Transverse colon (tissue), 4 donors: ENCODE data around the gene SMYD3. TPM values are rescaled to one million over a fixed set of nuclear protein-coding genes. Genes with fewer than 3 reads are reported as not detected.
"Not testable (repeated sequence)": the region's sequence is repeated elsewhere in the genome, so short reads cannot be mapped to it uniquely, and the experiment has no call there.

Experiments used
- DNase-seq: peaks from one replicate; pipeline ENCODE4 v3.0.0-alpha.2; 2019
- H3K27ac ChIP-seq, 4 donors: fragments of 200-600 bp; sonication (generic); 2 replicates each; pipeline ENCODE4 v1.5.1; 2016 to 2018; ENCODE audit warnings: inconsistent platforms in 4 of 4
- H3K27me3 ChIP-seq: fragments of 200-600 bp; sonication (generic); 2 replicates; pipeline ENCODE4 v1.5.1; 2017; ENCODE audit warnings: inconsistent platforms
- H3K36me3 ChIP-seq, 4 donors: fragments of 200-600 bp; sonication (generic); 2 replicates each; pipeline ENCODE4 v1.5.1; 2017 to 2019; ENCODE audit warnings: inconsistent platforms in 4 of 4
- H3K4me1 ChIP-seq, 4 donors: fragments of 200-600 bp; sonication (generic); 2 replicates each; pipeline ENCODE4 v1.5.1; 2017 to 2020; ENCODE audit warnings: inconsistent platforms in 4 of 4
- H3K4me3 ChIP-seq, 4 donors: fragments of 200-600 bp; sonication (generic); 1 replicate in 1 of 4; 2 replicates in 3 of 4; pipeline versions ENCODE4 v1.5.1 to v1.6.1; 2017 to 2019; ENCODE audit warnings: inconsistent platforms in 4 of 4
- H3K9me3 ChIP-seq, 2 donors: fragments of 200-600 bp; sonication (generic); 2 replicates each; pipeline ENCODE4 v1.5.1; 2017 to 2019; ENCODE audit warnings: inconsistent platforms in 2 of 2
- EP300 ChIP-seq: sonication (generic); formaldehyde crosslinking; IDR thresholded peaks from one replicate; pipeline ENCODE4 v1.6.1; 2017; ENCODE audit warnings: antibody characterized with exemption, low read depth
- POLR2A ChIP-seq: fragments of 450-650 bp; IDR thresholded peaks from one replicate; pipeline ENCODE4 v1.6.1; 2016; ENCODE audit warnings: antibody characterized with exemption, mild to moderate bottlenecking, moderate library complexity
- POLR2AphosphoS5 ChIP-seq, 3 donors: sonication (generic); formaldehyde crosslinking; IDR thresholded peaks; one replicate each; pipeline ENCODE4 v1.6.1; 2016; ENCODE audit warnings: antibody characterized with exemption in 3 of 3
- WGBS, 2 donors: methylation state at CpG; one replicate each; pipeline ENCODE4 v1.1.5; 2018; ENCODE audit warnings: low coverage in 1 of 2; 5-methylcytosine and 5-hydroxymethylcytosine counted together
- in situ Hi-C, 4 donors: fragments of 200-750 bp; cut with MboI; loops; one replicate each; pipeline versions ENCODE4 v1.15.0 to v1.15.1; 2017; ENCODE audit warnings: low sequenced_read_pairs in 3 of 4, low pct_ligation_motif_present in 1 of 4, low pct_unique_long_range_greater_than_20kb in 1 of 4
- intact Hi-C: fragments of 100-400 bp; cut with DNase I; formaldehyde crosslinking; loops from one replicate; pipeline ENCODE4 v1.15.1; 2023; ENCODE audit warnings: low total_unique reads
- total RNA-seq, 4 donors: library from RNA; depleted of rRNA; stranded (reverse); fragments of >200 nt; gene quantifications; one replicate each; pipeline ENCODE4 v1.1.0, GENCODE V29; 2016
- TF ChIP-seq, protein P1 (sequence below), 5 experiments: fragments of 200-600 bp in 3 of 5; fragments of 450-650 bp in 2 of 5; sonication (generic) in 3 of 5; IDR thresholded peaks; 1 replicate in 2 of 5; 2 replicates in 3 of 5; pipeline ENCODE4 v1.5.1; 2016 to 2017; ENCODE audit warnings: antibody characterized with exemption in 5 of 5, inconsistent platforms in 3 of 5, mild to moderate bottlenecking in 2 of 5, moderate library complexity in 1 of 5

The SMYD3 gene
- total RNA-seq, 4 donors from 2014 or later = 10.5 to 31.3 (median 25.8) TPM

- no peaks in the 10 kb centered on the region for H3K9me3 ChIP-seq
- no peak overlapping the region for H3K27ac ChIP-seq
- no peak for DNase-seq
- in situ Hi-C loops = no loop called here
- no peaks in the 10 kb centered on the region for H3K36me3 ChIP-seq
- TF ChIP-seq, protein P1, sequence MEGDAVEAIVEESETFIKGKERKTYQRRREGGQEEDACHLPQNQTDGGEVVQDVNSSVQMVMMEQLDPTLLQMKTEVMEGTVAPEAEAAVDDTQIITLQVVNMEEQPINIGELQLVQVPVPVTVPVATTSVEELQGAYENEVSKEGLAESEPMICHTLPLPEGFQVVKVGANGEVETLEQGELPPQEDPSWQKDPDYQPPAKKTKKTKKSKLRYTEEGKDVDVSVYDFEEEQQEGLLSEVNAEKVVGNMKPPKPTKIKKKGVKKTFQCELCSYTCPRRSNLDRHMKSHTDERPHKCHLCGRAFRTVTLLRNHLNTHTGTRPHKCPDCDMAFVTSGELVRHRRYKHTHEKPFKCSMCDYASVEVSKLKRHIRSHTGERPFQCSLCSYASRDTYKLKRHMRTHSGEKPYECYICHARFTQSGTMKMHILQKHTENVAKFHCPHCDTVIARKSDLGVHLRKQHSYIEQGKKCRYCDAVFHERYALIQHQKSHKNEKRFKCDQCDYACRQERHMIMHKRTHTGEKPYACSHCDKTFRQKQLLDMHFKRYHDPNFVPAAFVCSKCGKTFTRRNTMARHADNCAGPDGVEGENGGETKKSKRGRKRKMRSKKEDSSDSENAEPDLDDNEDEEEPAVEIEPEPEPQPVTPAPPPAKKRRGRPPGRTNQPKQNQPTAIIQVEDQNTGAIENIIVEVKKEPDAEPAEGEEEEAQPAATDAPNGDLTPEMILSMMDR (IDR thresholded peaks at IDR 0.05) = no peak
- TF ChIP-seq POLR2A (no peak), EP300 (no peak)
- no peak overlapping the region for H3K4me3 ChIP-seq
- intact Hi-C loops = no loop called here
- WGBS, 2 donors = 94 to 100% methylated on average over 3 of the region's 3 CpGs
- no peaks in the 10 kb centered on the region for H3K27me3 ChIP-seq
- no peaks in the 10 kb centered on the region for H3K4me1 ChIP-seq
Measured at GRCh38 chr1:245777752-245778151, 729.3 kb downstream of the SMYD3 start.

DNA sequence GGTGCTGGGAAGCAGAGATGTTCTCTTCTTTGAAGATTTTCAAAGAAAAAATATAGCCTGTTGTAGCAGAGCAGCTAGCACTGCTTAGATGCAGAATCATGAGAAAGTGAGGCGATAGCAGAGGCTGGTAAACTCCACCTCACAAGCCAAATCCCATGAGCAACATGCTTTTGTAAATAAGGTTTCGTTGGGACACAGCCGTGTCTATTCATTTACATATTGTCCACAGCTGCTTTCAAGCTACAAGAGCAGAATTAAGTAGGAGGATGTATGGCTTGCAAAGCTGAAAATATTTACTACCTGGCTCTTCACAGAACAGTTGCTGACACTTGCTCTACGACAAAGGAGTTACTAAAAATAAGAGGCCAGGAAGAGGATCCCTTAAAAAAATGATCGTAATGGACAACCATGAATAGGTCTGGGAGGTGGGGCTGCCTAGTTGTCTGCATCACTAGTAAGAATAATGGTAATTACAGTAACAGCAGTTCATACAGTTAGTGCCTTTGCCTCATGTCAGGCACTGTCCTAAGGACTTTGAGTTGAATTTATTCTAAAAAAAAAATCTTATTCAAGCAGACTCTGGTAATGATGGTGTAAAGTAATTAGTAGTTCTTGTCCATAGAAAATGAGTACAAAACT, 730.3 kb downstream of the SMYD3 start:
- no peaks in the 10 kb centered on the region for H3K27me3 ChIP-seq
- no peak overlapping the region for H3K27ac ChIP-seq
- H3K4me3 ChIP-seq = no peak overlapping the region
- no peak for TF ChIP-seq POLR2A
- TF ChIP-seq EP300 = no peak
- TF ChIP-seq POLR2AphosphoS5 (IDR thresholded peaks at IDR 0.05) = no peak
- TF ChIP-seq, protein P1 (IDR thresholded peaks at IDR 0.05) = no peak
- in situ Hi-C loops = no loop called here
- no peaks in the 10 kb centered on the region for H3K36me3 ChIP-seq
- DNase-seq = no peak
- intact Hi-C loops = no loop called here
- H3K9me3 ChIP-seq = no peaks in the 10 kb centered on the region
- 62 to 78% methylated on average over 4 to 5 of the region's 5 CpGs for WGBS, 2 donors
- peaks cover 0 to 2% (median 0%) of the 10 kb centered on the region in 4 donors for H3K4me1 ChIP-seq

DNA sequence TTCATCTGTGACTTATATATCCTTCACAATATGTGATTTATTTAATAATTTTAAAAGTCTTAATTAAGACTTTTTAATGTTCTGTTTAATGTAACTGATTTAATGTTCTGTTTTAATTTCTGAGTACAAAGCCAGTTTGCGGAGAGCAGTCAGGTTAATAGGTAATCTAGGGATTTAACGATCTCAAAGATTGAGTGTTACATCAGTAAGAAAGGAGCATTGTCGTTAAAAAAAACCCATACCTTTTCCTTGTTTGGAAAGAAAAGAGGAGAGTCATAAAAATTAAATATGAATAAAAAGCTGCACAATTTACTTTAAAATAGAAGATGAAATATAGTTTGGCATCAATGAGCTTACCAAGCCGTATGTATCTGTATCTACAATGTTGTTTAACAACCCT, 730.9 kb downstream of the SMYD3 start:
- no peaks in the 10 kb centered on the region for H3K27me3 ChIP-seq
- H3K9me3 ChIP-seq = no peaks in the 10 kb centered on the region
- 53 to 56% methylated on average over 4 of the region's 4 CpGs for WGBS, 2 donors
- no peak overlapping the region for H3K4me3 ChIP-seq
- in situ Hi-C loops (no loop called here), intact Hi-C loops (no loop called here)
- TF ChIP-seq POLR2AphosphoS5 (IDR thresholded peaks at IDR 0.05) (no peak), EP300 (no peak), POLR2A (no peak)
- TF ChIP-seq, protein P1 (IDR thresholded peaks at IDR 0.05) = no peak
- H3K27ac ChIP-seq = no peak overlapping the region
- H3K36me3 ChIP-seq = no peaks in the 10 kb centered on the region
- DNase-seq = no peak
- H3K4me1 ChIP-seq = peaks cover 0 to 9% (median 0%) of the 10 kb centered on the region in 4 donors

GRCh38 chr1:245774931-245775330, 732.1 kb downstream of the SMYD3 start:
- intact Hi-C loops, in situ Hi-C loops, DNase-seq, H3K27ac ChIP-seq, H3K9me3 ChIP-seq, H3K27me3 ChIP-seq, H3K4me3 ChIP-seq, H3K4me1 ChIP-seq, H3K36me3 ChIP-seq: not testable (repeated sequence)
- 93 to 95% methylated on average over 5 to 24 of the region's 25 CpGs for WGBS, 2 donors

DNA sequence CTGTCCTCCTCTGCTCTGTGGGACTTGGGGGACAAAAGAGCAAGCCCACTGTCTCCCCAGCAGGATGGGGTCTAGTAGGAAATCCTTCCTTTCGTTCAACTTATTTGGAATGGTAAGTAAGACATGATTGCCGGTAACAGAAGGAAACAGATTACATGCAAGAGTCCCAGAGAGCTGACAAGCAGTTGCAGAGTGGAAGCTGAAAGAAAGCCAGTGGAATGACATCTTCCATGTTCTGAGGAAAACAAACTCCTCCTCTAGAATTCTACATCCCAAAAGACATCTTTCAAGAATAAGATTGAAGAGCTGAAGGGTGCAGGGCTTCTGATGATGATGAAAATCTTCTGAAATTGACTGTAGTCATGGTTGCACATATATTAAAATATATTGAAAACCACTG, 732.9 kb downstream of the SMYD3 start:
- in situ Hi-C loops (no loop called here), intact Hi-C loops (no loop called here)
- no peak overlapping the region for H3K4me3 ChIP-seq
- no peaks in the 10 kb centered on the region for H3K36me3 ChIP-seq
- WGBS, 2 donors = 86% methylated on average over 2 of the region's 2 CpGs
- TF ChIP-seq, protein P1 (IDR thresholded peaks at IDR 0.05) = no peak
- TF ChIP-seq EP300 (no peak), POLR2A (no peak), POLR2AphosphoS5 (IDR thresholded peaks at IDR 0.05) (no peak)
- H3K4me1 ChIP-seq = peaks cover 0 to 9% (median 0%) of the 10 kb centered on the region in 4 donors
- H3K27ac ChIP-seq = no peak overlapping the region
- H3K9me3 ChIP-seq = no peaks in the 10 kb centered on the region
- no peak for DNase-seq
- H3K27me3 ChIP-seq = no peaks in the 10 kb centered on the region
